GM18499 (cell line): ENCODE results near the gene POC1B.

ENCODE experiments used
- ATAC-seq: cut with Tn5 transposase; IDR thresholded peaks from one replicate; pipeline ENCODE4 v1.9.1; 2021; ENCODE audit warnings: moderate number of reproducible peaks; ENCODE audit not compliant: insufficient read depth, unreplicated experiment

The POC1B gene

GRCh38 chr12:89539426-89540223 is 13.8 kb upstream of the POC1B start:
- no peak for ATAC-seq

- ATAC-seq: no peak
Measured at GRCh38 chr12:89538897-89539296, 13.1 kb upstream of the POC1B start.

GRCh38 chr12:89537389-89537788 is 11.5 kb upstream of the POC1B start:
- no peak for ATAC-seq

GRCh38 chr12:89529738-89530137 is 3.9 kb upstream of the POC1B start:
- ATAC-seq: no peak

GRCh38 chr12:89528434-89528833 is 2.6 kb upstream of the POC1B start:
- ATAC-seq: no peak

GRCh38 chr12:89525305-89525823 is 483 bp downstream of the POC1B start:
- ATAC-seq: peak; percentile 16

GRCh38 chr12:89524541-89525304 is 1.1 kb downstream of the POC1B start, which contains the start of gene GALNT4:
TSS of gene GALNT4 (minus strand) at chr12:89524796. CDS start at chr12:89524549, 247 bp downstream.
- peak; percentile 40 for ATAC-seq

- no peak for ATAC-seq
Measured at GRCh38 chr12:89523843-89524540, 1.9 kb downstream of the POC1B start.

GRCh38 chr12:89523393-89523792 is 2.5 kb downstream of the POC1B start:
- ATAC-seq: no peak

- no peak for ATAC-seq
Measured at GRCh38 chr12:89521364-89522223, 4.3 kb downstream of the POC1B start.

- no peak for ATAC-seq
Measured at GRCh38 chr12:89517720-89518119, 8.1 kb downstream of the POC1B start.

GRCh38 chr12:89516633-89517032 is 9.2 kb downstream of the POC1B start:
- no peak for ATAC-seq

- peak; percentile 56 for ATAC-seq
Measured at GRCh38 chr12:89514751-89515150, 11.1 kb downstream of the POC1B start.

GRCh38 chr12:89513544-89513943 is 12.3 kb downstream of the POC1B start:
- ATAC-seq: no peak

- no peak for ATAC-seq
Measured at GRCh38 chr12:89507015-89507824, 18.6 kb downstream of the POC1B start.

GRCh38 chr12:89506050-89506449 is 19.8 kb downstream of the POC1B start:
- no peak for ATAC-seq

GRCh38 chr12:89504560-89505346 is 21.1 kb downstream of the POC1B start:
- ATAC-seq: no peak

GRCh38 chr12:89501793-89502192 is 24.1 kb downstream of the POC1B start:
- ATAC-seq: no peak
